PC-9 (cell line): ENCODE results near the gene LRP1-AS.

Experiments used
- EZH2 ChIP-seq: fragments of 200-600 bp; sonication (generic); IDR thresholded peaks from 2 replicates; pipeline ENCODE4 v1.8.0; 2017; ENCODE audit warnings: antibody characterized with exemption, low read depth
- TF ChIP-seq, protein P1 (sequence below): fragments of 200-600 bp; sonication (generic); conservative IDR thresholded peaks from 2 replicates; pipeline ENCODE4 v1.6.1; 2017; ENCODE audit warnings: mixed run types, antibody characterized with exemption, mild to moderate bottlenecking, moderate library complexity

DNA sequence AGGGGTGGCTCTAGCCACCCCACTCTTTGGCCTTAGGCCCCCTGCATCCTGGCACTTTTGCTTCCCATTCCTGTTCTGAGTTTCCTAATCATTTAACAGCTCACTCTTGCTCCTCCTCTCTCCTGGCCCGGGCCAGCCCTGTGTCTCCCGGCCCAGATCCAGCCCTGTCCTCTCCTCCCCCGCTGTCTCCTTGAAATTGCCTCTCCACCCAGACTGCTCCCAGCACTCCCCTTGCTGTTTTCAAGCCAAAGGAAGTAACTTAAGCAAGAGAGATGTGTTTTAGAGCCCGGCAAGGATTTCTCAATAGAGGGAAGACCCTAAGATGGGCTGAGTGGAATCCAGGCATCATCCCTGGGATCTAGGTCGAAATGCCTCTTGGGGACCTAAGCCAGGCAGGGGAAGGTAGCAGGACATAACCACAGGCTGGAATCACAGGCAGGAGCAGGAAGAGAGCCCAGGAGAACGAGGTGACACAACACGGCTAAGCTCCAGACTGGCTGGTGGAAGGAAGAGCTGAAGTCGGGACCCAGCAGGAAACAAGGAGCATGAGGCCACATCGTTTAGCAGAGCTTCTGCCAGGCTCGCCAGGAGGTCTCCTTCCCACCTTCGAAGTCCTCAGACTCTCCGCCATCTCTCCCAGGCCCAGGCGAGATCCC is 2.0 kb upstream of the LRP1-AS start:
- no peak for TF ChIP-seq EZH2
- TF ChIP-seq, protein P1, sequence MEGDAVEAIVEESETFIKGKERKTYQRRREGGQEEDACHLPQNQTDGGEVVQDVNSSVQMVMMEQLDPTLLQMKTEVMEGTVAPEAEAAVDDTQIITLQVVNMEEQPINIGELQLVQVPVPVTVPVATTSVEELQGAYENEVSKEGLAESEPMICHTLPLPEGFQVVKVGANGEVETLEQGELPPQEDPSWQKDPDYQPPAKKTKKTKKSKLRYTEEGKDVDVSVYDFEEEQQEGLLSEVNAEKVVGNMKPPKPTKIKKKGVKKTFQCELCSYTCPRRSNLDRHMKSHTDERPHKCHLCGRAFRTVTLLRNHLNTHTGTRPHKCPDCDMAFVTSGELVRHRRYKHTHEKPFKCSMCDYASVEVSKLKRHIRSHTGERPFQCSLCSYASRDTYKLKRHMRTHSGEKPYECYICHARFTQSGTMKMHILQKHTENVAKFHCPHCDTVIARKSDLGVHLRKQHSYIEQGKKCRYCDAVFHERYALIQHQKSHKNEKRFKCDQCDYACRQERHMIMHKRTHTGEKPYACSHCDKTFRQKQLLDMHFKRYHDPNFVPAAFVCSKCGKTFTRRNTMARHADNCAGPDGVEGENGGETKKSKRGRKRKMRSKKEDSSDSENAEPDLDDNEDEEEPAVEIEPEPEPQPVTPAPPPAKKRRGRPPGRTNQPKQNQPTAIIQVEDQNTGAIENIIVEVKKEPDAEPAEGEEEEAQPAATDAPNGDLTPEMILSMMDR: no peak
